Testis (tissue), 3 donors: ENCODE data around the gene THSD4. TPM values are rescaled to one million over a fixed set of nuclear protein-coding genes. Genes with fewer than 3 reads are reported as not detected.

ENCODE experiments used
- DNase-seq: peaks from one replicate; pipeline ENCODE4 v3.0.0-alpha.2; 2019
- H3K27ac ChIP-seq, 2 donors: fragments of 200-600 bp; sonication (generic); one replicate each; pipeline ENCODE4 v1.5.1; 2019
- H3K27me3 ChIP-seq: fragments of 200-600 bp; sonication (generic); one replicate; pipeline ENCODE4 v1.5.1; 2019
- H3K36me3 ChIP-seq: fragments of 200-600 bp; sonication (generic); one replicate; pipeline ENCODE4 v1.5.1; 2017; ENCODE audit warnings: low read depth; ENCODE audit errors: missing control alignments
- H3K4me1 ChIP-seq: fragments of 200-600 bp; sonication (generic); one replicate; pipeline ENCODE4 v1.5.1; 2019
- H3K4me3 ChIP-seq, 2 donors: fragments of 200-600 bp; sonication (generic); one replicate each; pipeline ENCODE4 v1.5.1; 2017 to 2019
- H3K9me3 ChIP-seq: fragments of 200-600 bp; sonication (generic); one replicate; pipeline ENCODE4 v1.5.1; 2017
- POLR2A ChIP-seq: fragments of 450-650 bp; IDR thresholded peaks from one replicate; pipeline ENCODE4 v1.6.1; 2017; ENCODE audit warnings: antibody characterized with exemption, mild to moderate bottlenecking, moderate library complexity
- whole genome bisulfite sequencing, 2 donors: methylation state at CpG; one replicate each; pipeline ENCODE4 v1.1.5; 2018; 5-methylcytosine and 5-hydroxymethylcytosine counted together
- intact Hi-C: fragments of 100-400 bp; cut with DNase I; formaldehyde crosslinking; loops from one replicate; pipeline ENCODE4 v1.15.1; 2023; ENCODE audit warnings: low total_unique reads
- polyA plus RNA-seq: library from polyadenylated mRNA; stranded (reverse); fragments of 350-450 nt; fragmentation: Illumina TruSeq; extraction: RNeasy Lipid Tissue Mini Kit (QIAGEN cat#74804); gene quantifications from one replicate; pipeline ENCODE4 v1.2.3, GENCODE V29; 2014; ENCODE audit warnings: low read depth, low replicate concordance; ENCODE audit not compliant: insufficient read depth
- total RNA-seq, 2 donors: library from RNA; depleted of rRNA; stranded (reverse); fragments of >200 nt; gene quantifications; one replicate each; pipeline ENCODE4 v1.2.3, GENCODE V29; 2016
- TF ChIP-seq, protein P1 (sequence below), 3 experiments: fragments of 450-650 bp in 2 of 3; fragments of 200-600 bp in 1 of 3; sonication (generic) in 1 of 3; IDR thresholded peaks; one replicate each; pipeline ENCODE4 v1.5.1; 2016 to 2019; ENCODE audit warnings: antibody characterized with exemption in 3 of 3, mild to moderate bottlenecking in 2 of 3, moderate library complexity in 1 of 3

Gene THSD4
- total and polyA plus RNA-seq, 3 donors from 2014 or later, result 14.3 to 21.5 (median 18.2) TPM

DNA sequence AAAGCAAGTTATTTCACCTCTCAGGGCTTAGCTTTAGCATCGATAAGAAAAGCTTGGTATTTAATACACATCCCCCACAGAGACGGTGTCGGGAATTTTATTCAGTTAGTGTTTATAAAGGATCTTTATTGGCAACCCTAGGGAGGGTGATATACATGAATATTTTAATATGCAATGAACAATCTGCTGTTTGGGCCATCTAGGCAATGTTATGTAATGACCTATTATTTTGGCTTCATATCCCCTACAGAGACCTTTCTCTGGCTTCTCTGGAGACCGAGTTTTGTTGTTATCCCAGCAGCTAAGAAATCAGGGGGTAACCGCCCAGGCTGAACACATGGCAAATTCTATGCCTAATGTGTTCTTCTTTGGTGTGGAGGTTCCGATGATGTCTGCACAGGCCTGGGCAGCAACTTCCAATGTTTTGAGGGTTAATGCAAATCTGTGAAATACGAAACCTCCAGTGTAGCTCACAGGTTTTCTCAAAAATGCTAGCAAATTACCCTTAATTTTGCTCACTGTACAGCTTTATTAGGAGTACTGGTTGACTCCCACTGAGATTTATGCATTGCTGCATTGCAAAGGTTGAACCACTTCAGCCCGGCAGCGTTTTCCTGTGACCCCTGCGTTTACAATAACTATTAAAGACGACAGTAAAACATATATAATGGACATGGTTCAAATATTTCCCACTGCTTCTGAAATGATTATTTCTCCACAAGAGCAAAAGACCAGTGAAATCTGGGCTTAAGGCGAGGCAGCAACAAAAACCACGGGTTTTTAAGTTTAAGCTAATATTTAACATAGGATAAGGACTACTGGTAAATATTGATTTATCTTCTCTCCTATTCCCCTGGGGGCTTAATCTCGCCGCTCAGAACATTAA, 396.8 kb downstream of the THSD4 start:
- intact Hi-C loops, result no loop called here
- TF ChIP-seq, protein P1, sequence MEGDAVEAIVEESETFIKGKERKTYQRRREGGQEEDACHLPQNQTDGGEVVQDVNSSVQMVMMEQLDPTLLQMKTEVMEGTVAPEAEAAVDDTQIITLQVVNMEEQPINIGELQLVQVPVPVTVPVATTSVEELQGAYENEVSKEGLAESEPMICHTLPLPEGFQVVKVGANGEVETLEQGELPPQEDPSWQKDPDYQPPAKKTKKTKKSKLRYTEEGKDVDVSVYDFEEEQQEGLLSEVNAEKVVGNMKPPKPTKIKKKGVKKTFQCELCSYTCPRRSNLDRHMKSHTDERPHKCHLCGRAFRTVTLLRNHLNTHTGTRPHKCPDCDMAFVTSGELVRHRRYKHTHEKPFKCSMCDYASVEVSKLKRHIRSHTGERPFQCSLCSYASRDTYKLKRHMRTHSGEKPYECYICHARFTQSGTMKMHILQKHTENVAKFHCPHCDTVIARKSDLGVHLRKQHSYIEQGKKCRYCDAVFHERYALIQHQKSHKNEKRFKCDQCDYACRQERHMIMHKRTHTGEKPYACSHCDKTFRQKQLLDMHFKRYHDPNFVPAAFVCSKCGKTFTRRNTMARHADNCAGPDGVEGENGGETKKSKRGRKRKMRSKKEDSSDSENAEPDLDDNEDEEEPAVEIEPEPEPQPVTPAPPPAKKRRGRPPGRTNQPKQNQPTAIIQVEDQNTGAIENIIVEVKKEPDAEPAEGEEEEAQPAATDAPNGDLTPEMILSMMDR (IDR thresholded peaks at IDR 0.05), result no peak
- TF ChIP-seq POLR2A, result no peak
- no peak overlapping the region for H3K27ac ChIP-seq
- no peaks in the 10 kb centered on the region for H3K9me3 ChIP-seq
- 51 to 52% methylated on average over 15 of the region's 15 CpGs for WGBS, 2 donors
- peaks cover 5% of the 10 kb centered on the region for H3K4me1 ChIP-seq
- DNase-seq, result no peak
- no peaks in the 10 kb centered on the region for H3K27me3 ChIP-seq
- no peaks in the 10 kb centered on the region for H3K36me3 ChIP-seq
- no peak overlapping the region for H3K4me3 ChIP-seq

- H3K4me1 ChIP-seq, result peaks cover 5% of the 10 kb centered on the region
- intact Hi-C loops, result no loop called here
- WGBS, 2 donors, result 52 to 70% methylated on average over 3 of the region's 3 CpGs
- H3K9me3 ChIP-seq, result no peaks in the 10 kb centered on the region
- no peak for TF ChIP-seq POLR2A
- TF ChIP-seq, protein P1 (IDR thresholded peaks at IDR 0.05), result no peak
- H3K27me3 ChIP-seq, result no peaks in the 10 kb centered on the region
- no peaks in the 10 kb centered on the region for H3K36me3 ChIP-seq
- H3K27ac ChIP-seq, result no peak overlapping the region
- DNase-seq, result no peak
- H3K4me3 ChIP-seq, result no peak overlapping the region
These were observed 397.4 kb downstream of the THSD4 start for GRCh38 chr15:71512682-71513006.

DNA sequence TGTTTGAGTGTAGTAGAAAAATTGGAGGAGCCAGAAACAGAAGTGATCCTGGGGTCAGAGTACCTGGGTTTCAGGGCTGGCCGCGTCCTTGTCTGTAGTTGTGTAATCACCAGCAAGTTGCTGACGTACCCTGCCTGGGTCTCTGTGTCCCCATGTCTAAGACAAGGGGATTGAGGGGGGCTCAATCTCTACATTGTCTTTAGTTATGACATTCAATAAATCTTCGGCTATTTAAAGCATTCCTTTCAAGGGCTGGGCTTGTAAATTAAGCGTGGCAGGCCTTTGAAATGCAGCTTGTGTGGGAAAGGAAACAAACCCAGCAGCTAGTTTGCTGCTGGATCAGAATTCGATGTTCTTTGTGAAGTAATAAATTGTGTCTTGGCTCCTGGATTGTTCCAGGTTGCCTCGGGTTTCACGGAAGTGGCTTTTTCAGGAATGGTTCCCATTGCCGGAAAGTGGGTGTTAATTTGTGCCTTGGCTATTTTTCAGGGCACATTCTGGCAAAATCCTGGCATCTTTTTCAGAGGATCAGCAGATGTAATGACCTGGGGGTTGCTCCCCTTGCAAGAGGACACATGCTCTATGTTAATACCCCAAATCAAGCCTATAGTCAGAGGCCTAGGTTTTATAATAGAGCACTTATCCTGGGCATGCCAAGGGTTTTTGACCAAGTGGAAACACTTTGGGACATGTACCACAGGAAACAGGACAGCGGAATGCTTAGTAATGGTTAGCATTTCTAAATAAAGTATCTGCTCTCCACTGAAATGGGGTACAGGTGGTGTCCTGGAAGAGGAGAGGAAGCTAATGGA, 400.3 kb downstream of the THSD4 start:
- WGBS, 2 donors, result 67 to 69% methylated on average over 10 of the region's 10 CpGs
- no peak for TF ChIP-seq POLR2A
- TF ChIP-seq, protein P1 (IDR thresholded peaks at IDR 0.05), result no peak

GRCh38 chr15:71517751-71518150, 402.5 kb downstream of the THSD4 start:
- no peak overlapping the region for H3K27ac ChIP-seq
- DNase-seq, result no peak
- no peak overlapping the region for H3K4me3 ChIP-seq
- no peaks in the 10 kb centered on the region for H3K27me3 ChIP-seq
- H3K4me1 ChIP-seq, result no peaks in the 10 kb centered on the region
- no peaks in the 10 kb centered on the region for H3K9me3 ChIP-seq
- H3K36me3 ChIP-seq, result no peaks in the 10 kb centered on the region
- intact Hi-C loops, result no loop called here
- TF ChIP-seq POLR2A, result no peak
- TF ChIP-seq, protein P1 (IDR thresholded peaks at IDR 0.05), result no peak

More for the DNA sequence above, 400.3 kb downstream of the THSD4 start:
- Histone ChIP-seq H3K4me1 (peaks cover 5% of the 10 kb centered on the region), H3K27ac (no peak overlapping the region), H3K9me3 (no peaks in the 10 kb centered on the region), H3K27me3 (no peaks in the 10 kb centered on the region), H3K4me3 (no peak overlapping the region), H3K36me3 (no peaks in the 10 kb centered on the region)
- no peak for DNase-seq
- intact Hi-C loops, result no loop called here
